Measurements from ENCODE around the gene KLF13.

Gene KLF13

GRCh38 chr15:31333820-31334219 lies 7.2 kb downstream of the KLF13 start:
- no peak for DNase-seq

GRCh38 chr15:31335989-31336592 lies 9.5 kb downstream of the KLF13 start:
- DNase-seq = no peak

GRCh38 chr15:31336593-31337295 lies 10.1 kb downstream of the KLF13 start:
- DNase-seq = no peak

GRCh38 chr15:31337352-31338031 lies 10.9 kb downstream of the KLF13 start:
- no peak for DNase-seq

- DNase-seq = no peak
Measured at GRCh38 chr15:31338318-31338878, 11.8 kb downstream of the KLF13 start.

- no peak for DNase-seq
Measured at GRCh38 chr15:31338879-31339557, 12.4 kb downstream of the KLF13 start.

GRCh38 chr15:31339558-31339895 lies 12.9 kb downstream of the KLF13 start:
- DNase-seq = no peak

- no peak for DNase-seq
Measured at GRCh38 chr15:31340047-31340446, 13.4 kb downstream of the KLF13 start.

- DNase-seq = no peak
Measured at GRCh38 chr15:31340592-31340991, 14.0 kb downstream of the KLF13 start.

GRCh38 chr15:31341071-31341470 lies 14.4 kb downstream of the KLF13 start:
- no peak for DNase-seq

GRCh38 chr15:31341496-31342195 lies 15.0 kb downstream of the KLF13 start:
- no peak for DNase-seq

GRCh38 chr15:31342381-31342780 lies 15.7 kb downstream of the KLF13 start:
- no peak for DNase-seq

- DNase-seq = no peak
Measured at GRCh38 chr15:31342781-31343626, 16.4 kb downstream of the KLF13 start.

GRCh38 chr15:31343831-31344230 lies 17.2 kb downstream of the KLF13 start:
- DNase-seq = no peak

- no peak for DNase-seq
Measured at GRCh38 chr15:31344266-31344665, 17.6 kb downstream of the KLF13 start.

- no peak for DNase-seq
Measured at GRCh38 chr15:31344823-31345605, 18.4 kb downstream of the KLF13 start.

GRCh38 chr15:31345606-31346366 lies 19.2 kb downstream of the KLF13 start:
- no peak for DNase-seq

GRCh38 chr15:31346367-31347066 lies 19.9 kb downstream of the KLF13 start:
- no peak for DNase-seq

Measured in CD4-positive, alpha-beta T cell treated with Interleukin-12 subunit alpha and Interleukin-12 subunit beta, for 1 hour (primary cell).